Heart left ventricle (tissue), 16 donors: ENCODE measurements around the gene LRMDA. TPM values are rescaled to one million over a fixed set of nuclear protein-coding genes. Genes with fewer than 3 reads are reported as not detected.

ENCODE experiments used
- ATAC-seq, 4 donors: fragments of 200-7000 bp; cut with Tn5 transposase; one replicate each; pipeline ENCODE4 v1.9.1; 2020 to 2022; ENCODE audit warnings: moderate library complexity in 4 of 4, mild to moderate bottlenecking in 3 of 4, moderate number of reproducible peaks in 1 of 4
- DNase-seq, 5 donors: peaks; one replicate each; pipeline ENCODE4 v3.0.0-alpha.2; 2020
- H3K27ac ChIP-seq, 12 donors: fragments of 200-600 bp; sonication (generic) in 4 of 12; one replicate each; pipeline versions ENCODE4 v1.5.0 to v1.8.0; 2016 to 2022; ENCODE audit warnings: mild to moderate bottlenecking in 2 of 12
- H3K27me3 ChIP-seq, 9 donors: fragments of 200-600 bp; sonication (generic) in 2 of 9; one replicate each; pipeline versions ENCODE4 v1.5.1 to v1.8.0; 2016 to 2022; ENCODE audit warnings: mild to moderate bottlenecking in 3 of 9
- H3K36me3 ChIP-seq, 9 donors: fragments of 200-600 bp; sonication (generic) in 2 of 9; one replicate each; pipeline versions ENCODE4 v1.5.0 to v1.8.0; 2018 to 2022; ENCODE audit warnings: mild to moderate bottlenecking in 2 of 9
- H3K4me1 ChIP-seq, 12 donors: fragments of 200-600 bp; sonication (generic) in 4 of 12; one replicate each; pipeline versions ENCODE4 v1.5.0 to v1.8.0; 2016 to 2022; ENCODE audit warnings: mild to moderate bottlenecking in 3 of 12
- H3K4me3 ChIP-seq, 12 donors: fragments of 200-600 bp; sonication (generic) in 4 of 12; one replicate each; pipeline versions ENCODE4 v1.5.0 to v1.8.0; 2017 to 2022; ENCODE audit warnings: mild to moderate bottlenecking in 9 of 12, moderate library complexity in 4 of 12
- H3K9me3 ChIP-seq, 12 donors: fragments of 200-600 bp; sonication (generic) in 4 of 12; one replicate each; pipeline versions ENCODE4 v1.5.0 to v1.8.0; 2016 to 2022; ENCODE audit warnings: mild to moderate bottlenecking in 1 of 12
- CTCF ChIP-seq, 12 donors: fragments of 200-600 bp; sonication (generic) in 4 of 12; IDR thresholded peaks; one replicate each; pipeline versions ENCODE4 v1.5.0 to v1.8.0; 2018 to 2022; ENCODE audit warnings: antibody characterized with exemption in 12 of 12, mild to moderate bottlenecking in 5 of 12
- POLR2A ChIP-seq, 2 donors: fragments of 450-650 bp; IDR thresholded peaks; one replicate each; pipeline ENCODE4 v1.6.1; 2017; ENCODE audit warnings: antibody characterized with exemption in 2 of 2, mild to moderate bottlenecking in 2 of 2, moderate library complexity in 2 of 2
- WGBS, 4 donors: extraction: QIAGEN DNeasy Blood & Tissue Kit in 2 of 4; methylation state at CpG; one replicate each; pipeline versions ENCODE4 v1.1.5 to v1.1.7; 2013 to 2018; 5-methylcytosine and 5-hydroxymethylcytosine counted together
- intact Hi-C, 10 donors: fragments of 100-400 bp; cut with DNase I; formaldehyde crosslinking; loops; one replicate each; pipeline versions ENCODE4 v1.11.1 to v1.14.2; 2022
- polyA plus RNA-seq, 2 donors: library from polyadenylated mRNA; stranded (reverse); fragments of 200-250 nt; gene quantifications; one replicate each; pipeline ENCODE4 v1.2.3, GENCODE V29; 2013
- total RNA-seq, 9 donors: library from RNA; depleted of rRNA in 2 of 9; stranded (reverse); fragments of >200 nt in 2 of 9; fragmentation: NEBNext Ultra II Directional in 3 of 9; extraction: Animal tissue kit (Norgen Biotek cat#: 25700) in 3 of 9; gene quantifications; one replicate each; pipeline versions ENCODE4 v1.1.0 to v1.2.4, GENCODE V29; 2016 to 2023
- donor health status: ischemic (EF 13 %, LVEDD 7.1; RV severe dilation, severe dysfunction).
- donor health status: healthy with polysubstance abuse.
- donor health status: DM: no; HTN: yes; CAD: no.
- donor health status: DM: no; HTN: no; CAD: no.
- donor health status: ischemic (EF 25% LVEDD 6.9; RV normal size, moderate dysfunction).
- donor health status: ischemic (EF 25% LVEDD 5.7; RV mildly dilated, moderate dysfunction).
- donor health status: healthy.
- donor health status: DM: yes; HTN: yes; CAD: no.
- donor health status: ischemic (EF 35%, LVEDD 5.7; RV mildly dilated, moderate dysfunction).
- donor health status: nonischemic (EF 11% LVEDD 7.7; RV severe dilation, severe dysfunction).
- donor health status: DM: yes; HTN: yes; CAD: no.
- donor health status: PGD.
- donor health status: ischemic (EF 29% LVEDD 5.4; RV normal size, mild dysfunction).
- donor health status: nonischemic (EF 23%, LVEDD 6.1; RV moderate dilation, normal function).

Gene LRMDA
- total and polyA plus RNA-seq, 11 donors: 2.4 to 34.4 (median 14.9) TPM

GRCh38 chr10:75633568-75633967 is 202.1 kb downstream of the LRMDA start:
- TF ChIP-seq CTCF (IDR thresholded peaks at IDR 0.05) (no peak), POLR2A (IDR thresholded peaks at IDR 0.05) (no peak)
- no peaks in the 10 kb centered on the region for H3K27me3 ChIP-seq
- no peaks in the 10 kb centered on the region for H3K9me3 ChIP-seq
- intact Hi-C loops: no loop called here
- no peak overlapping the region for H3K27ac ChIP-seq
- ATAC-seq: no peak
- 87 to 97% (median 94%) methylated on average over 2 of the region's 2 CpGs for WGBS, 4 donors
- no peak for DNase-seq
- H3K4me3 ChIP-seq: no peak overlapping the region
- no peaks in the 10 kb centered on the region for H3K36me3 ChIP-seq
- peaks cover 0 to 6% (median 0%) of the 10 kb centered on the region in 12 donors for H3K4me1 ChIP-seq

GRCh38 chr10:75634947-75635346 is 203.5 kb downstream of the LRMDA start:
- intact Hi-C loops: no loop called here

GRCh38 chr10:75638752-75639151 is 207.3 kb downstream of the LRMDA start:
- Histone ChIP-seq H3K36me3 (no peaks in the 10 kb centered on the region), H3K4me1 (peaks cover 0 to 6% (median 0%) of the 10 kb centered on the region in 12 donors), H3K4me3 (no peak overlapping the region), H3K27ac (no peak overlapping the region), H3K9me3 (no peaks in the 10 kb centered on the region), H3K27me3 (no peaks in the 10 kb centered on the region)
- ATAC-seq: no peak
- DNase-seq: no peak
- TF ChIP-seq POLR2A (IDR thresholded peaks at IDR 0.05) (no peak), CTCF (IDR thresholded peaks at IDR 0.05) (no peak)
- intact Hi-C loops: no loop called here
- WGBS, 4 donors: 93 to 96% (median 94%) methylated on average over 2 of the region's 2 CpGs

More at GRCh38 chr10:75634947-75635346, 203.5 kb downstream of the LRMDA start:
- Histone ChIP-seq H3K27me3 (no peaks in the 10 kb centered on the region), H3K9me3 (no peaks in the 10 kb centered on the region), H3K4me1 (peaks cover 0 to 6% (median 0%) of the 10 kb centered on the region in 12 donors), H3K36me3 (no peaks in the 10 kb centered on the region), H3K27ac (no peak overlapping the region), H3K4me3 (no peak overlapping the region)
- TF ChIP-seq POLR2A (IDR thresholded peaks at IDR 0.05) (no peak), CTCF (IDR thresholded peaks at IDR 0.05) (no peak)
- ATAC-seq (no peak), DNase-seq (no peak)
- 88 to 95% (median 93%) methylated on average over 2 of the region's 2 CpGs for WGBS, 4 donors

- intact Hi-C loops: no loop called here
- Histone ChIP-seq H3K4me3 (no peak overlapping the region), H3K36me3 (no peaks in the 10 kb centered on the region), H3K27me3 (no peaks in the 10 kb centered on the region), H3K9me3 (no peaks in the 10 kb centered on the region), H3K4me1 (peaks cover 0 to 6% (median 0%) of the 10 kb centered on the region in 12 donors), H3K27ac (no peak overlapping the region)
- WGBS, 4 donors: 92 to 93% (median 92%) methylated on average over 7 of the region's 7 CpGs
- no peak for ATAC-seq
- DNase-seq: no peak
- TF ChIP-seq POLR2A (IDR thresholded peaks at IDR 0.05): no peak
- TF ChIP-seq CTCF (IDR thresholded peaks at IDR 0.05): no peak
Observed at GRCh38 chr10:75639736-75640135, 208.3 kb downstream of the LRMDA start.
